NCI-H1436 (cell line): ENCODE results near the gene ZNF511.

ENCODE experiments used
- DNase-seq: peaks from one replicate; lab custom pipeline; 2025; lab: John Stamatoyannopoulos, UW

Gene ZNF511

DNA sequence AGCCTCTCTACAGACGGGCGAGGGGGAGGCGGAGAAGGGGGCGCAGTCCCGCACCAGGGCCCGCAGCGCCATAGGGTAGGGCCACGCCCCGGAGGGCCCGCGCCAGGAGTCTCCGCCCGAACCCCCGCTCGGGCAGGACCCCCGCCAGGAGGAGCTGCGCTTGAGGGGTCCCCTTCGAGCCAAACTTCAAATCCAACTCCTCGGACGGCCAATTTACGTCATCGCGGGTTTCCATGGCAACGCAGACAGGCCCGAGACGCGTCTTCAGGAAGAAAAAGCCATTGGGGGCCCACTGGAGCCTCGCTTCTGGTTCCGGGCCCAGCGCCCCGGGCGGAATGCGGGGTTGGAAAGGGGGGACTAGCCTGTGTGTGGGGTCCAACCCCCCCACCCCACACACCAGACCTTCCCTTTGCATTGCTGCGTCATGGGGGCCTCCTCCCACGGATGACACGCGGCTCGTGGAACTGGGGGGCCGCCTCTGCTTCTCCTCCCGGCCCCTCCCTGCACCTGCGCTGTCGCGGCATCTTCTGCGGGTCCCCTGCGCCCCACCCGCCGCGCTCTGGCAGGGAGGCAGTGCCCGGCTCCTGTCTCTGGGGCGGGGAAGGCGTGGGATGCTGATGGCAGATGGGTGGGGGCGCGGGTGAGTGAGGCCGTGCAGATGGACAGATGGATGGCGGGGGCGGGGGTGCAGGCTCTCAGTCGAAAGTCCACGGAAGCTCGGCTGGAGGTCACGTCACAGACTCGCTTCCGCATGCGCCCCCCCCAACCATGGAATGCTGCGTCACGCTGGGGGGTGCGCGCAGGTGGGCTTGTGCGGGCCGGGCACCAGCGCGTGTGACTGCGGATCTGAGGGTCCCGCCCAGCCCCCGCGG lies 26.8 kb downstream of the ZNF511 start:
- no peak for DNase-seq

DNA sequence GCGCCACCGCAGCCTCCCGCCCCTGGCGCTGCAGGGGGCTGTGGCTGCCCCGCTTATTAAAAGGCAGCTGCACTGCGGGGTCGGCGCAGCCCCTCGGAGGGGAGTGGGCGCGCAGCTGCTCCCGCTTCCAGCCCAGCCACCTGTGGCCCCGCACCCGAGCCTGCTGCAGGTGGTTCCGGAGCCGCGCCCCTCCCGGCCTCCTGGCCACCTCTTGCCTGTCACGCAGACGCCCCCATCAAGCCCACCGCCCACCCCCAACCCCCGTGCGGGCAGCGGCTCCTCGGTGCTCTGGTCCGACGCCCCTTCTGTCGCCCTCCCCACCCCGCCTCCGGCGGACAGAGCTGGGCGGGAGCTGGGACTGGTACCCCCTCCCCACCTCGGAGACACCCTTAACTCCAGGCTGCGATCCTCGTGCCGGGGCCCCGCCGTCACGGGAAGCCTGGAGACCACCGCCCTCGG lies 27.4 kb downstream of the ZNF511 start:
- DNase-seq: no peak

DNA sequence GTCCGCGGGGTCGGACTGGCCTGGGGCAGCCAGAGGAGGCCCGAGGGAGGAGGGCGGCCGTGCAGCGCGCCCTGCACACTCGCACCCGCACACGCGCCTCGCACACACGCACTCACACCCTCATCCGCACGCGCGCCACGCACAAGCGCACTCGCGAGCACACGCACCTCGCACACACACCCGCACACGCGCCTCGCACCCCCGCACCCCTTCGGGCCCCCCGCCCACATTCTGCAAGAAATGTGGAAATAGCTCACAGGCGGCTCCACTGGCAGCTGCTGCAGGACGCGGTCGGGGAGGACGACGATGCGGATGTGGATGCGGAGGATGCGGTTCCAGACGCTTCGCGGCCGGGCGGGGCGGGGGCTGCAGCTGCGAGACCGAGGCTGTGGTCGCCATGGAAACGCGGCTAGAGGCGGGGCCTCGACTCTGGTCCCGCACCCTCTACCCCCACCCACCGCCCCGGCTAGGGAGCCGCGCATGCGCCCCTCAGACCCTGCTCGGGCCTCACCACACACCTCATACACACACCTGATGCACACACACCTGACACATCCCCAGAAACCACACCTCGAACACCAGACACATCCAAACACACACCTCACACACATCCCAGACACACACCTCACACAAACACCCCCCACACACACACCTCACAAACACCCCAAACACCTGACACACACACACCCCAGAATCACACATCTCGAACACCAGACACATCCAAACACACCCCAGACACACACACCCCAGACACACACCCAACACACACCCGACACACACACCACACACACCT lies 28.1 kb downstream of the ZNF511 start, which contains the start of gene CALY:
Gene CALY (minus strand): TSS at position 320 of the 793 bp plus-strand sequence. CDS start 7,907 bp downstream, outside the sequence.
- peak; percentile 81 for DNase-seq

DNA sequence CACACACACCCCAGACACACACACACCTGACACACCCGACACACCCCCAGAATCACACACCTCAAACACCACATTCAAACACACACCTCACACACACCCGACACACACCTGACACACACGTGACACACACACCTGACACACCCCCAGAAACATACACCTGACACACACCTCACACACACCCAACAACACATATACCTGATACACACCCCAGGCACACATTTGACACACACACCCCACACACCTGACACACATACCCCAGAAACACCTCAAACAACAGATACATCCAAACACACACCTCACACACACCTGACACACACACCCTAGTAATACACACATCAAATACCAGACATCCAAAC lies 28.6 kb downstream of the ZNF511 start:
- no peak for DNase-seq

DNA sequence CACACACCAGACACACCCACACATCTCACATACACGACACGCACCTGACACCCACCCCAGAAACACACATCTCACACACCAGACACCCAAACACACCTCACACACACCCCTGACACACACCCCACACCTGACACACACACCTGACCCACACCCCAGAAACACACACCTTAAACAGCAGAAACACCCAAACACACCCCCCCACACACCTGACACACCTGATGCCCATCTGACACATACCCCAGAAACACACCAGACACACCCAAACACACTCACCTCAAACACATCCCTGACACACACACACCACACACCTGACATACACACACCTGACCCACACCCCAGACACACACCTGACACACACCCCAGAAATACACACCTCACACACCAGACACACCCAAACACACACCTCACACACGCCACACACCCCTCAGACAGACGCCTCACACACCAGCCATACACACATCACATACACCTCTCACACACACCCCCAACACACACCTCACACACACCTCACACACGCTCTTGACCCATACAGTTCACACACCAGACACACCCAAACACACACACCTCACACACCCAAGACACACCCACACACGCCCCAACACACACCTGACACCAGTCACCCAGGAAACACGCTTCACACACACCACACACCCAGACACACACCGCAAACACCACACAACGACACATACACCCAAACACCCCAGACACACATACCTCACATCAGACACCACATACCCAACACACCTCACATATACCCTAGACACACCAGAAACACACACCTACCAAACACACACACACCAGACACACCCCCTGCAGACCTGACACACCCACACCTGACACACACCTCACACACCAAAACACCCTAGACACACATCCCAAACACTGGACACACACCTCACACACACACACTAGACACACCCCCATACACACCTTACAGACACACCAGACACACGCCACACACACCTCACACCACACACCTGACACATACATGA lies 29.7 kb downstream of the ZNF511 start:
- no peak for DNase-seq

DNA sequence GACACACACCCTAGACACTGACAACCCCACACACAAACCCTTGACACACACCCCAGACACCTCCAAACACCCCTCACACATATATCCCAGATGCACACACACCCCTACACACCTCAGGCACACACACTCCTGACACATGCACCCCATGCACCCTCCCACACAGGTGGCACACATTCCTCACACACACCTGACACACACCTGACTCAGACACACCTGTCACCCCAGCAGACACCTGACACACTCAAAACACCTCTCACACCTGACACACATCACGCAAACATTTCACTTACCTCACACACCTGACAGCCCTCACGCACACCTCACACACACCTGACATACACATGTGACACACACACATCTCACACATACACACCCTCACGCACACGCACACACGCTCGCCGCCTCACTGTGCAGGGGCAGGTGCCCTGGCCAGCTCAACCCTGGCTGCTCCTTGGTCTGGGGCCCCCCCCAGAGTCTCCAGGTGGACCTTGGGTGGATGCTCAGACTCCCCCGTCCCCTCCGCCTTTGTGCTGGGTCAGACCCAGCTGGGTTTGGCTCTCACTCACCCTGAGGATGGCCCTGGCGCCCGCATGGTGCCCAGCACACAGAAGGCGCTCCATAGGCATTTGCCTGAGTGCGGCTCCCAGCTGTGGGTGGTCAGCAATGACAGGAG lies 31.1 kb downstream of the ZNF511 start:
- DNase-seq: no peak

DNA sequence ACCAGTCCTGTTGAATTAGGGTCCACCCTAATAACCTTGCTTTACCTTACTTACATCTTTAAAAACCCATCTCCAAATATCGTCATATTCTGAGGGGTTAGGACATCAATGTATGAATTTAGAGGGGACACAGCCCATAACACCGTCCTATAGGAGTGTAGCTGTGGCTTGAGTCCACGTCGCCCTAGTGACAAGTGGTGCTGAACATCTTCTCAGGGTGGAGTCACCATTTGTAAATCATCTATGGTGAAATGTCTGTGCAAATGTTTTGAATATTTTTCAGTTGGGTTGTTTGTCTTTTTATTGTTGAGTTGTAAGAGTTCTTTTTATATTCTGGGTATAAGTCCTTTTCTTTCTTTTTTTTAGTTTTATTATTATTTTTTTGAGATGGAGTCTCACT lies 33.3 kb downstream of the ZNF511 start:
- DNase-seq: no peak

DNA sequence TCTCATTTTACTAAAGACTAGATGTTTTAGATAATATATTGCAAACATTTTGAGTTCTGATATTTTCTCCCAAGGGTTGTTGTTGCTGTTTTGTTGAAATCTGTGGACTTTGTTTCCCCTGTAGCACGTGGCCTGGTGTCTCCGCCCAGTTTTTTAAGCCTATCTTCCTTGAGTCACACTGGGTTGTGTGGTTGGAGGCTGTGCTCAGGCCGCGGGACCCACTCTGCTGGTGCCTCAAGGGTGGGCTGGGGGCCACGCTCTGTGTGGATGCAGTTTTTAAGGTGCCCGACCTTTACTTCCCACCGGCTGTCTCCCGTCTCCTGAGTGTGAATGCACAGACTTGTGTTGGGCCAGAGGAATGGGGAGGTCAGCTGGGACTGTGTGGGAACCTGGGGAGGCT lies 34.2 kb downstream of the ZNF511 start:
- no peak for DNase-seq

DNA sequence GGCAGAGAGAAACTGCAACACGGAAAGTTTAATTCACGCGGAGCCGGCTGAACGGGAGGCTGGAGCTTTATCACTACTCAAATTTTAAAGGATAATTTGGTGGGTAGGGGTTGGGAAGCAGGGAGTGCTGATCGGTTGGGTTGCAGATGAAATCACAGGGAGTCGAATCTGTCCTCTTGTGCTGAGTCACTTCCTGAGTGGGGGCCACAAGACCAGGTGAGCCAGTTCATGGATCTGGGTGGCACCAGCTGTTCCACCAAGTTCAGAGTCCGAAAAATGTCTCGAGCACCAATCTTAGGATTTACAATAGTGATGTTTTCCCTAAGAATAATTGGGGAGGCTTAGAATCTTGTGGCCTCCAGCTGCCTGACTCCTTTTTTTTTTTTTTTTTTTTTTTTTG lies 34.8 kb downstream of the ZNF511 start:
- DNase-seq: no peak

DNA sequence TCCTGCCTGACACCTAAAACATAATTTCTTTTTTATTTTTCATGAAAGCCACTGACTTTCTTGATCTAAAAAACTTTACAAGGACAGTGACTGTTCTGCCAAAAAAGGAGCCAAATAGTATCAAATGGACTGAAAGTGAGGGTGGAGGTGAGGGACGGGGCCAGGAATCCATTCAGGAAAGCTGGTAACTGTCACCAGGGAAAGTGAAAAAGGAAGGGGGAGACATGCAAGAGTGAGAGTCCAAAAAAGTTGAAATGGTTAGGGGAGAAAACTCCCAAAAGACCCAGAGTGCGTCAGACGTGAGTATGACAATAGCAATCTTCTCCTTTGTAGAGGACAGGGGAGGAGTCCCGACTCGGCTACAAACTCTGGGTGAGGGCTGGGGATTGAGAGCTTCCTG lies 35.5 kb downstream of the ZNF511 start:
- no peak for DNase-seq

DNA sequence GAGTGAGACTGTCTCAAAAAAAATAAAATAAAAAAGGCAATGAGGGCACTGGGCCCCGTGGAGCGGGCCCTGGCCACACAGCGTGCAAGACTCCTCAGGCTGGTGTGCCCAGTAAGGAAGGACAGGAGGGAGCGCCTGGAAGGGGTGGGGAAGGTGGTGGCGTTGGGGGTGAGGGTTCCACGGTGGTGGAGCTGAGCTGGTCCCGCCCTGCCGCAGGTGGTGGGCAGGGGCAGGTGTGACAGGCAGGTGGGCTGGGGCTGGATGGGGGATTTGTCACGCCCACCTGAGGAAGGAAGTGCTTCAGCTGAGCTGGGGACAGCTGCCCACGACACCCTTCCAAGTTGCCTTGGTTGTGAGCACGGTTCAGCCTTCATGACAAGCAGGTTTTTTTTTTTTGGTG lies 37.7 kb downstream of the ZNF511 start:
- DNase-seq: no peak

DNA sequence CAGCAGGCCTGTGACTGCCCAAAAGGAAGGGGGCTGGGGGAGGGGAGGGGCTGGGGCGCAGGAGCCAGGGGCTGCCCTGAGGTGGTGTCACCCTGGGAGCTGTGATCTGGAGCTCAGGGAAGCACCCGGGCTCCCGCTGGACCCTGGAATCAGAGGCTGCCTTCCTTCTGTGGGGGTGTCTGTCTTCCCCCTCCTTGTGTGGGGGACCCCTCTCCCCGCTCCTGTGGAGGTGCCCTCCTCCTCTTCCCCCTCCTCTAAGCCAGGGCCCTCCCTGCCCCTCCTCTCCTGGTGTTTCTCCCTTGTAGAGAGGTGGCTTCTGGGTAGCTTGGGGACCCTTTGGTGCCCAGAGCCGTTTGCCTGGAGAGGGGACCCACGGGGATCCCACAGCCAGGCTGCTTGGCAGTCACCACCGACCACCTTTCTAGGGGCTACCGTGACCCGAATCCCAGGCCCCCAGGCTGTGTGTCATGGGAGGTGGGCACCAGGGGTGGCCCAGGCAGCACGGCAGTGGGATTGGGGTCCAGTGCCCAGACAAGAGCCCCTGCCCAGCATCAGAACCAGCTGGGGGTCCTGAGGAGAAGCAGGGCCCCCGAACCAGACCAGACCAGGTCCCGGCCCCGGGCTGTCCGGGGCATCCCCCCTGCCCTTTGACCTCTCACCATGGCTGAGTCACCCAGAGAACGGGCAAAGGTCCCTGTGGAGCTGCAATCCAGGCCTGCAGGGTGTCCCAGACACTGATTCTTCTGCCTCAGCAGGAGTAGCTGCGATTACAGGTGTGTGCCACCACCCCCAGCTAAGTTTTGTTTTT lies 39.2 kb downstream of the ZNF511 start:
- no peak for DNase-seq

DNA sequence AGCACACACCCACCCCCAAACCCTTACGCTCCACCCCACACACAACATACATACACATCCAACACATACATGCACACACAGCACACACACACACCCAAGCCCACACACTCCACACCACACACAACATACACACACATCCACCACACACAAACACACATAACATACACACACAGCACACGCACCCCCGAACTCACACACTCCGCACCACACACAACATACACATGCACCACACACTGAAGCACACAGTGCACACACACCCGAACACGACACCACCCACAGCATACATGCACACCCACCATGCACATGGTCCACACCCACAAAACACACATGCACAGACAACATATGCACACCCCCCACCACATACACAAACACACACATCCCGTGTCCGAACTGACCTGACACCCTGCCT lies 40.5 kb downstream of the ZNF511 start:
- DNase-seq: no peak

DNA sequence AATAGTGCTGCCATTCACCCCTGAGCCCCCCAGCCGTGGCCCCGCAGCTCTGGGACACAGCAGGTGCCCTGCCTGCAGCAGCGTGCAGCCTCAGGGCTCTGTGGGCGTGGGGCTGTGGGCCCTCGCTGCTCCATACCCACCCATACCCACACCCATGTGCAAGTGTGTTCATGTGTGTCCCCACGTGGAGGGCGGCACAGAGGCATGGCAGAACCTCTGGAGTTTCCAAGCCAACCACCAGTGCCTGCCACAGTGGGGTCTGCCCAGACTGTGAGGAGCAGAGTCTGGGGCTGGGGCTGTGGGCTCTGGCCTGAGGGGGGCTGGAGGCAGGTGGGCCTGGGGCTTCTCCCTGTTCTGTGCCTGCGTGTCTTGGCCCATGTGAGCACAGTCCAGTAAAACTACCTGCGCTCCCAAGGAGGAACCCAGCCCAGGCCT lies 40.9 kb downstream of the ZNF511 start:
- DNase-seq: no peak

DNA sequence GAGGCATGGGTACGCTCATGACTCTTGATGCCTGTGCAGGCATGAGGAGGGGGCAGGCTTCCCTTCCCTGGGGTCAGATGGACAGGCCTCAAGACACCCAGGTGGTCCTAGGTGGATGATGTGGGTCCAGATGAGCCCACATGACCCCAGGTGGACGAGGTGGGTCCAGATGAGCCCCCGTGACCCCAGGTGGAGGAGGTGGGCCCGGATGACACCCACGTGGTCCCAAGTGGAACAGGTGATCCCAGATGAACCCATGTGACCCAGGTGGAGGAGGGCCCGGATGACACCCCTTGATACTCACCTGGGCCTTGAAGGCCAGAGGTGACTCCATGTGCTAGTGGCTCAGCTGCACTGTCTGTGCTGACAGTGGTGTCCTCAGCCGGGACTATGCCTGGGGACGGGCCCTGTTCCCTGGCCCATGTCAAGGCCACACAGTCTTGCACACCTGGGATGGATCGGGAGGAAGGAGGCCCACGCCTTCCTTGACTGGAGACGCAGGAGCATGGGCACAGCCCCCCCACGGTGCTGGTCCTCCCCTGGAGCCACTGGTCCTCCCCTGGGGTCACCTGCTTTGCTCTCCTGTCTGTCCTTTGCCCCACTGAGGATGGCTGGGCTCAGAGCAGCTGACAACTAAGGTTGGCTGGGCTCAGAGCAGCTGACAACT lies 41.7 kb downstream of the ZNF511 start:
- no peak for DNase-seq

DNA sequence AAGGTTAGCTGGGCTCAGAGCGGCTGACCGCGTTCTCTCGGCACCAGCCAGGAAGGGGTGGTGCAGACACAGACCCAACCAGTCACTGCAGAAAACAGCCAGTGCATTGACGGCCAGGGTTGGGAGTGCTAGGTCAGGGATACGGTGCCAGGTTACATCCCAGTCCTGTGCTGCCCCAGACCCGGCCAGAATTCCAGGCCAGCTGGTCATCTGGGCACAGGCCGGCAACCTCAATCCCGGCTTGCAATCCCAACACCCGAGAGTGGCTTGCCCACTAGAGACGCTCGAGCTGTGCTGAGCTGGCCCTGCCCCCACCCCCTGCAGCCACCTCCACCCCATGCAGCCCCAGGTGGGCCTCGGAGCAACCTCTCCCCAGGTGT lies 42.2 kb downstream of the ZNF511 start:
- DNase-seq: no peak

DNA sequence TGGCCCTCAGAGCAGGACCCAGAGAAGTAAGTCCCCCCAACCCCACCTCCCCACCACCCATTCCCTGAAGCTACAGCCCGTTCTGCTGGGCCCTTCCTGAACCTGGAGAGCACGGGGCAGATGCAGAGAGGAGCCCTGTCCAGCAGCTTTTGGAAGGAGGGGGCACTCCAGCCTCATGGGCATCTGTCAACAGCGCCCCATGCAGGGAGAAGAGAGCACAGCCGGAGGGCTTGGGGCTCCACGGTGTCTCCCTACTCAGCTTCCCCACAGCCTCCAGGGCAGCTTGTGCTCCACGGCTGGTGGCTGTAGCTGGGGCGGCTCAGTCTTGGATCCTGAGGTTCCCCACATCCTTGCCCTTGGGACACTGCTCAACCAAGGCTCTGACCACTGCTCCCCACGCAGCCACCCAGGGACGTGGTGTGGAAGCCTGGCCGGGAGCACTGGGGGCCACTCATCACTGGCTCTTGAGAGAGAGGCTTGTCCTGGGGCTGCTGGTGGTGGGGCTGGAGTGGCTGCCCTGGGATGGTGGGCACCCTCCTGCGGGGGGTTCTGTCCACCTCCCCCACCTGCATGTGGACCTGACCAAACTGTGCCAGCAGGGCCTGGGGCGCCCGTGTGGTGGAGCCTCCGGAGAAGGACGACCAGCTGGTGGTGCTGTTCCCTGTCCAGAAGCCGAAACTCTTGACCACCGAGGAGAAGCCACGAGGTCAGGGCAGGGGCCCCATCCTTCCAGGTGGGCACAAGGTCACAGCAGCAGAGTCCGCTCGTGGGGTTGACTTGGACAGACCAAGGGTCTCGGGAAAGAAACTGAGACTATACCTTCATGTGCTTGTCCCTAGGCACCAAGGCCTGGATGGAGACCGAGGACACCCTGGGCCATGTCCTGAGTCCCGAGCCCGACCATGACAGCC lies 42.9 kb downstream of the ZNF511 start:
- no peak for DNase-seq

DNA sequence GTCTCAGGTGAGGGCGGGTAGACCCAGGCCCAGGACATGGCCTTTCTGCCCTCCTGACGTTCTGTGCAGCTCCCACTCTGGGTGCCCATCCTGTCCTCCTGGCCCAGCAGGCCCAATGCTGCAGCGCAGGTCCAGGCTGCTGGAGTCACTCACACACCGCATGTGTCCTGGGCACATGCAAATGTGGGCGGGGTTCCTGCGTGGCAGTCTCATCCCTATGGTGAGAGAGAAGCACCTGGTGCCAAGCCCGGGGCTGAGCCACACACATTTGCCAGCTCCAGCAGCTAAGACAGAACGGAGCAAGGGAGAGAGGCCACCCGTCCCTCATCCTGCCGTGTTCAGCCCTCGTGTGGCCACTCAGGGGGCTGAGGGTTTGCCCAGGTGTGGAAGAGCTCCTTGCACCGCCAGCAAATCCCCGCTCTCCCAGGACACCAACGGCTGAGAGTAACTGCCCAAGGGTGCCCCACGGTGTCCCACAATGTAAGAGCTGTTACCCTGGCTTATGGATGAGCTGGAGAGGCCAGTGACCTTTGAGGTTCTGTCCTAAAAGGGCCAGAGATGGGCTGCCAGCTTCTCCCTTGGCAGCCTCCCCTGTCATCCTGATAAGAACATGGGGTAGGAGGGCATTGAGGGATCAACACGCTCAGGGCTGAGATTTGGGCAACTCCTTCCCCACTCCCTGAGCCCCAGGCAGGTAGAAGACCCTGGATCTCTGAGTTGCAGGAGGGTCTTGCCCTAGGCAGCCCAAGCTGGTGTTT lies 44.7 kb downstream of the ZNF511 start:
- no peak for DNase-seq
